Stimulated activated CD4-positive, alpha-beta T cell treated with anti-CD3 and anti-CD28 coated beads, Interleukin-12 subunit alpha, Interleukin-12 subunit beta, amount 100 ng/mL, for 48 hours (primary cell): Measurements from ENCODE around the gene FOXR1.
A peak's percentile ranks its signal among the peaks of the same experiment; 100 is the strongest.

Experiments
- DNase-seq, 3 donors: peaks; one replicate each; pipeline ENCODE4 v3.0.0-alpha.2; 2020; ENCODE audit warnings: low read depth in 2 of 3, low spot score in 1 of 3

FOXR1 gene

DNA sequence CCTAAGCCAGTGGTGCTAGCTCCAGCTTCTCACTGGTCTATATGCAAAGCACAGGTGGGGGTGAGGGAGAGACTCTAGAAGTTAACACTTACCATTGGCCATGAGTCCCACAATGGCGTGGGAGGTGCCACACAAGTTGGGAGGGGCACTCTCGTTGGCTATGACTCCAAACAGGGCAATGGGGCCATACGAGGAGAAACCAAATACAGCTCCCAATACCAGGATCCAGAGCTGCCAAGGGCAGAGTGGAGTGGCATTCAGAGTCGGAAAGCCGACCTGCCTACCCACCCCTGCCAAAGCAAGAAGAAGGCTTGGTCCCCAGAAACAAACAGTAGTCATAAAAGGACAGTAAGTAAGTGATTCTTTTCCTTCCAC, 53.5 kb downstream of the FOXR1 start:
- DNase-seq, result no peak

DNA sequence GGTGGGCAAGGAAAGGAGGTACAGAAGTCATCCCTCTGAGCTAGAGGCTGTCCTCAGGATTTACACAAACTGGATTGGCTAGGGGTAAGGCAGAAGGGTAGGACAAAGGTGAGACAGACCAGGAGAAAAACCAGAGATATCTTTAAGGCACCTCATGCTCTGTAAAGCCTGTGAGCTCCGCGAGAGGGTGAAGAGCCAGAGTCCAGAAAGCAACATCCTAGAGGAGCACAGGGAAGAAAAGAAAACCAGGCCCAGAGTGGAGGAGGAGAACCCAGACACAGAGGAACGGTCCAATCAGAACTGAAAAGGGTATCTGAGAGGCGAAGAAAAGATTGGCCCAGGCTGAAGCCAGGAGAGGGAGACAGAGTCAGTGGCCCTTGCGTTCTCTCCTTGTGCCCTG, 54.0 kb downstream of the FOXR1 start:
- no peak for DNase-seq

DNA sequence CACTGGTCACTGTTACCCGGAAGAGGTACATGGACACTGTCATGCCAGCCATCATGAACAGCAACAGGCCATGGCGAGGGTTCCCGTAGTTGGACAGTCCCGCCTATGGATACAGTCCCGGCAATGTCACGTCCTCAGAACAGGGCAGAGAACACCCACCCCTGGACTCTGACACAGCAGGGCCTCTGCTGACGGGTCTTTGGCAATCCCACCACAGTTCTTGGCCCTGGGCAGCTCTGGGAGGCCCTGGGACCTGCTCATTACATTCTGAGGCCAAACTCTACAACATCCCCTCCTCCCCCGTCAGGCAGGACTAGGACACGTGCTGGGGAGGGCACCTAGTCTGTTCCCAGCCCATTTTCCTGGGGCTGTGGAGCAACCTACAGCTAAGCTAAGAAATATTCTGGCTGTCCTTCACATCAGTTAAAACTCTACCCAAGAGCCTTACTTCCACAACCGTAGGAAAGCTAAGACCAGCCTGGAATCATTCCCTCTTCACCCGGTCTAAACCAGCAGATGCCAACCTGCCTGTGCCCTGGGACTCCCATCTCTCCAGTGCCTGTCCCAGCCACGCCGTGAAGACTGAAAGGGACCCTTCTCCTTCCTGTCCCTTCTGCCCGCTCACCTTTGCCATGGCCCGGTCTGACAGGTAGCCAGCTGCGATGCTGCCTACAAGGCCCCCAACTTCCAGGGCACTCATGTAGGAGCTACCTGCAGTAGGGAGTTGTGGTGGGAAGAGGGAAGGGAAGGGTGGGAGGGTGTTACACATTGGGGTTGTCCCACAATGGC, 54.6 kb downstream of the FOXR1 start:
- no peak for DNase-seq

DNA sequence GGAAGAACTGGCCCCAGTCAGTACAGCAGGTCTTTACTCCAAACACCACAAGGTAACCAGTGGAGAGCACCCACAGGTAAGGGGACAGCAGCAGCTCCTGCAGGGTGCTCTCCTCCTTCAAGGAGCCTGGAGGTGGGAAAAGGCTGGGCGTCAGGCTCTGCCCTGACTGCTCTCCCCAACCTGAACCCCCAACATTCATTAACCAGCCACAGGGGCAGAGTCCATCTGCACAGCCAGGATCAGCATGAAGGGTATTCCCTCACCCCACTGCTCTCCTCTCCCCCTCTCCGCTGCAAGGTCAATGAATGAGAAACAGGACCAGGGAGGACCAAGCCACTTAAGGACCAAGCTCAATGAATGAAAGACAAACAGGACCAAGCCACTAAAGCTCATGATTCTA, 55.4 kb downstream of the FOXR1 start:
- DNase-seq, result no peak

DNA sequence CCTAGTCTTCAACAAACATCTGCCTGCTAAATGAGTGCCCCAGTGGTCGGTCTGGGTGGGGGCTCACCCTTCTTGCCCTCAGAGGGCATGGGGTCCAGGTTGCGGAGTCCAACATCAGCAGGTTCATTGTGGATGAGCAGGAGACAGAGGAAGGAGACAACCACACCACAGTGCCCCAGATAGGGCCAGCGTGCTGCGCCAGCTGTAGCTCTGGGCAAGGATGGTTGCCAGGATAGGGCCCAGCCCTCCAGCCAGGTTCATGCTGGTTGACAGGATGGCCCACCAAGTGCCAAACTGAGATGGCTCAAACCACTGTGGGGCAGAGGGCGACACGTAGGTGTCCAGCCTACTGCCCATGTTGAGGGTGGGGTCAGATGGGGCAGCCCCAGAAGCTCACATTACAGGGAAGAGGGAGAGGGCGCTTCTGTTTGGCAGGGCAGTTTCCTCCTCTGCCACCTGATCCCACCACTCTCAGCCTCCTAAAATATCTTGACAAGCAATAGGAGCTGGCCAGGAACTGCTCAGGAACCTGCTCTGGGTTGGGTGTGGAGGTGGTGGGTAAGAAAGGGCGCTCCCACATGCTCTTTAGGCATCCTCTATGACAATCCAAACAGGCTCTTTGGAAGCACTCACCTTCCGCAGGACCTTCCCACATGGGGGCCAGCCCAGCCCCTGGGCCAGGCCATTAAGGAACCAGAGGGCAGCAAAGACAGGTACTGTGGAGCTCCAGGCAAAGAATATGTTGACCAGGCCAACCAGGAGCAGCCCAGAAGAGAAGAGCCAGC, 56.2 kb downstream of the FOXR1 start:
- no peak for DNase-seq

DNA sequence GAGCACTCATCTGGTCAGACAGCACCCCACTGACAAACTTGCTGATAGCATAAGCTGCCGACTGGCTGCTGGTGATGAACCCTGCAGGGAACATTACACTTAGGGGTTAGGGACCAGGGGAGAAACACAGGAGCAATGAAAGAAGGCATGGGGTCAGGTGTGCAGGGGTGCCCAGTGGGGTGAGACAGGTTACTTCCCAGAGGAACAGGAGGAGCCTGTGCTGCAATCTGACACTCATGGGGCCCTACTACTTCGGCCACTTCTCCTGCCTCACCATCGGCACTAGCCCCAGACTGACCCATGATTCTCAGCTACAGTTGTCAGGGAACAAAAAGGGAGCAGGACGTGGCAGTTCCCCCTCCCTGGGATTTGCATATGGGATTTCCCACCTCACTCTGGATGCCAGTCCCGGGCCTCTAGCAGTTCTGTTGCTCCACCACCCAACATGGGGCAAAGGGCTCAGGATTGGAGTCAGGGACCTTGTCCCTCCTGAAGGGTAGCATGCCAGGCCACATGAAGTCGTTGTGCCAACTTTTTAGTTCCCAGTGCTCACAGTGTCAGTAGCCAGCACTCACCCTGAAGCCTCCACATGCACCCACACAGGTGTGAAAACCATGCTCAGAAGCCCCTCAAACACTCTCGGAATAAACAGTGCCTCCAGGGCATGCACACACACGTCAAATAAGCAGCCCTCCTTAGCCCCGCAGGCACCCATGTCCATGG, 56.9 kb downstream of the FOXR1 start:
- DNase-seq, result no peak

DNA sequence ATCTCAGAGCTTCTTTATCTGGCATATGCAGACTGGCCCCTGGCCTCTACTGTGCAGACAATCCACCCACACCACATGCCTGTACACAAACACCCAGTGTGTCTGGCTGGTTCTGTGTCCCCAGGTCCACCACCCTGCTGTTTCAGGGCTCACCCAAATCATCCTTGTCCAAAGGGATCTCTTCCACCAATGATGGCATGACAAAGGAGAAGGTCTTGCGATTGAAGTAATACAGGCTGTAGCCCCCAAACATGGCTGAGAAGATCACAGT, 57.4 kb downstream of the FOXR1 start:
- no peak for DNase-seq

DNA sequence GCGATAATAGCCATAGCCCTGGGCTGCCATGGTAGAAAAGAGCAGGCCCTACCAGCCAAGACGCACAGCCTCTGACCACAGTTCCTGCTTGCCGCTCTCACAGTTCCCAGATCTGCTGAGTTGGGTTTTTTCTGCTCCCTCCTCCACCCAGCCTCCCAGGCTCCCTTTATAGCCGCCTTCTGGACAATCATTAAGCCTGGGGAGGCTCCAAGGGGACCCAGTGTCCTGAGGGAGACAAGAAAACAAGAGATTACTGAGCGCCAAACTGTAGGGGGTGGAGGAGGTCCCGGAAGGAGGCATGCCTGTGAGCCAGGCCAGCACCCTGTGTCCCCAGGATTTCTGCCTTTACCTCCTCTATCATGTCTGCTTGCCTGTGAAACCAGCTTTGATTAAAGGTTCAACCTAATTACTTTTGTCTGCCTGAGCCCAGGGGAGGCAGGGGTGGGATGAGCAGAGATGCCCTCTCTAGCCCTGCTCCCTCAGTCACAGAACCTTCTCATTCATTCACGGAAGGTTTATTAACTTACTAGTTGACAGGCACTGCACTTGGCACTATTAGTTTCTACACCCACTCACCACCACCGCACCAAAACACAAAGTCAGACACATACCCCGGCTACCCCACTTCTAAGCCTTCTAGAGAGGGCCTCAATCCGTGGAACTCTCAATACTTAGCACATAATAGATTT, 57.9 kb downstream of the FOXR1 start:
- peak in 2 of 3 donors; percentile 34 to 46 for DNase-seq

DNA sequence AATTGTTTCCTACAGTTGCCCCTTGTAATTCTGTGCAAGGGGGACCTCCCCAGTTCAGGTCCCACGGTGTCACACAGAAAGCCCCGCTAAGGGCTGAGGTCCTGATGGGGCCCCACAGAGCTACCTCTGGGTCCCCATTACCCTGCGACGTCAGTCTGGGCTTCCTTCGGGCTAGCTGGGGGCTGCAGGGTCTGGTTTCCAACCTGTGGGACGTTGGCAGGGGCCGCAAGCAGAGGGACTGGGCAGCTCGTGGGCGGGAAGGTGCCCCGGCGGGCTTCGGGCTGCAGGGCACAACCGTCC, 58.4 kb downstream of the FOXR1 start:
- no peak for DNase-seq

DNA sequence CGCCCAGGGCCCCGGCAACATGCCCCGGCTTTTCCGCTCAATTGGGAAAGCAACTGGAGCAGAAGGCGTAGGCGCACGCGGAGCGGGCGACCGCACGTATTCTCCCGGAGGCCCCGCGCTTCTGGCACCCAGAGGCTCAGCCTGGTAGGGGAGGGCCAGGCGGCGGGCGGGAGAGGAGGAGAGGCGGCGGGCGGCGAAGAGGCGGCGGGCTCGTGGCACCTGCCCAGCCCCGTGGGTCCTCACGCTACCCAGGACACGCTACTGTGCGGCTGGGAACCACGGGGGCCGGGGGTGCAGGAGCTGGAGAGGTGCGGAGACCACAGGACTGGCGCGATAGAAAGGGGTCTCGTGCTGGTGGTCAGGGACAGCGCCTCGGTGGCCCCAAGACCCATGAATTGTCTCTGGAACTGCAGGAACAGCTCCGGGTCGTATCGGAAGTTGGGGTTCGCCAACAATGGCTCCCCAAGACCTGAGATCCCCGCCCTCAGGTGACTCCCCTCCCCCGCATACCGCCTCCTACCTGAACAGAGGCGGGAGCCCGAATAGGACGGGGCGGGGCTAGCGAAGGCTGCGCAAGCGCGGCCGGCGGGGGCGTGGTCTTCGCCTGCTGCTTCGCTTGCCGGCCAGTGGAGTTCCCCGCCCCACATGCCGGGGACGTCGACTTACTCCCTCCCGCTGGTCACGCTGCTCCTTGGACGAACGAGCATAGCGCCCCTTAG, 58.9 kb downstream of the FOXR1 start, which contains the start of gene SLC37A4:
TSS of gene SLC37A4 (minus strand) at position 549 of the 719 bp plus-strand sequence.
- DNase-seq, result peak; percentile 98 to 99 (median 98)
